PC-3 (cell line): ENCODE data around the gene EPHA2.
"Not testable (repeated sequence)": the region's sequence is repeated elsewhere in the genome, so short reads cannot be mapped to it uniquely, and the experiment has no call there.

Experiments used
- EZH2 ChIP-seq: fragments of 300-600 bp; sonication (generic); IDR thresholded peaks from one replicate; pipeline ENCODE4 v1.6.1; 2017; ENCODE audit warnings: antibody characterized with exemption, mild to moderate bottlenecking, low read length; ENCODE audit not compliant: unreplicated experiment
- TF ChIP-seq, protein P1 (sequence below): fragments of 300-600 bp; sonication (generic); conservative IDR thresholded peaks from 2 replicates; pipeline ENCODE4 v1.5.1; 2017; ENCODE audit warnings: antibody characterized with exemption, low read depth, mild to moderate bottlenecking, low read length

DNA sequence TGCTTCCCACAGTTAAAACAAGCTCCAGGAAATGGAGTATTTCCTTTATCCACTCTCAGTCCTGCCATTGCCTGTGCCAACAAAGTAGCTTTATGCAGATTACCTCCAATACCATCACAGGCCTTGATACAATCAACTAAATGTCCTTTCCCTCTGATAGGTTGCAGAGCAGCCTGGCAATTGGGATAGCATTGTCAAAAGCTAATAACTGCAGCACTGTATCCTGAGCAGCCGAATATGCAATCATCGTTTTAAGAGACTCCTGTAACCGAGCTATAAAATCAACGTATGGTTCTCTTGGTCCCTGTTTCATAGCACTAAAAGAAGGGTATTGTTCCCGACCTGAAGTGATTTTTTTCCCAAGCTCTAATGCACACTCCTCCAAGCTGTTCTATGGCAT, 48.8 kb downstream of the EPHA2 start:
- not testable (repeated sequence) for TF ChIP-seq EZH2
- TF ChIP-seq, protein P1, sequence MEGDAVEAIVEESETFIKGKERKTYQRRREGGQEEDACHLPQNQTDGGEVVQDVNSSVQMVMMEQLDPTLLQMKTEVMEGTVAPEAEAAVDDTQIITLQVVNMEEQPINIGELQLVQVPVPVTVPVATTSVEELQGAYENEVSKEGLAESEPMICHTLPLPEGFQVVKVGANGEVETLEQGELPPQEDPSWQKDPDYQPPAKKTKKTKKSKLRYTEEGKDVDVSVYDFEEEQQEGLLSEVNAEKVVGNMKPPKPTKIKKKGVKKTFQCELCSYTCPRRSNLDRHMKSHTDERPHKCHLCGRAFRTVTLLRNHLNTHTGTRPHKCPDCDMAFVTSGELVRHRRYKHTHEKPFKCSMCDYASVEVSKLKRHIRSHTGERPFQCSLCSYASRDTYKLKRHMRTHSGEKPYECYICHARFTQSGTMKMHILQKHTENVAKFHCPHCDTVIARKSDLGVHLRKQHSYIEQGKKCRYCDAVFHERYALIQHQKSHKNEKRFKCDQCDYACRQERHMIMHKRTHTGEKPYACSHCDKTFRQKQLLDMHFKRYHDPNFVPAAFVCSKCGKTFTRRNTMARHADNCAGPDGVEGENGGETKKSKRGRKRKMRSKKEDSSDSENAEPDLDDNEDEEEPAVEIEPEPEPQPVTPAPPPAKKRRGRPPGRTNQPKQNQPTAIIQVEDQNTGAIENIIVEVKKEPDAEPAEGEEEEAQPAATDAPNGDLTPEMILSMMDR = not testable (repeated sequence)
